ENCODE measurements around the gene WNT2B. TPM values are rescaled to one million over a fixed set of nuclear protein-coding genes. Genes with fewer than 3 reads are reported as not detected.

Gene WNT2B
- total RNA-seq, 1 donor = 2.2 TPM

- H3K4me1 ChIP-seq (ENCODE audit: insufficient read depth, low read length) = no peaks in the 10 kb centered on the region
- no peaks in the 10 kb centered on the region for H4K20me1 ChIP-seq (ENCODE audit: insufficient read depth, low read length)
- no peaks in the 10 kb centered on the region for H3K27me3 ChIP-seq (ENCODE audit: insufficient read depth, low read length)
- H3K79me2 ChIP-seq (ENCODE audit: insufficient read depth, low read length) = no peaks in the 10 kb centered on the region
- H3K4me2 ChIP-seq (ENCODE audit: insufficient read depth, low read length) = no peak overlapping the region
- no peak overlapping the region for H3K27ac ChIP-seq (ENCODE audit: low read depth, low read length)
- TF ChIP-seq, protein P1, sequence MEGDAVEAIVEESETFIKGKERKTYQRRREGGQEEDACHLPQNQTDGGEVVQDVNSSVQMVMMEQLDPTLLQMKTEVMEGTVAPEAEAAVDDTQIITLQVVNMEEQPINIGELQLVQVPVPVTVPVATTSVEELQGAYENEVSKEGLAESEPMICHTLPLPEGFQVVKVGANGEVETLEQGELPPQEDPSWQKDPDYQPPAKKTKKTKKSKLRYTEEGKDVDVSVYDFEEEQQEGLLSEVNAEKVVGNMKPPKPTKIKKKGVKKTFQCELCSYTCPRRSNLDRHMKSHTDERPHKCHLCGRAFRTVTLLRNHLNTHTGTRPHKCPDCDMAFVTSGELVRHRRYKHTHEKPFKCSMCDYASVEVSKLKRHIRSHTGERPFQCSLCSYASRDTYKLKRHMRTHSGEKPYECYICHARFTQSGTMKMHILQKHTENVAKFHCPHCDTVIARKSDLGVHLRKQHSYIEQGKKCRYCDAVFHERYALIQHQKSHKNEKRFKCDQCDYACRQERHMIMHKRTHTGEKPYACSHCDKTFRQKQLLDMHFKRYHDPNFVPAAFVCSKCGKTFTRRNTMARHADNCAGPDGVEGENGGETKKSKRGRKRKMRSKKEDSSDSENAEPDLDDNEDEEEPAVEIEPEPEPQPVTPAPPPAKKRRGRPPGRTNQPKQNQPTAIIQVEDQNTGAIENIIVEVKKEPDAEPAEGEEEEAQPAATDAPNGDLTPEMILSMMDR (IDR thresholded peaks at IDR 0.05; ENCODE audit: extremely low read depth, low read depth, low read length) = no peak
- H2AFZ ChIP-seq (ENCODE audit: low read length) = no peak overlapping the region
- peaks cover 14% of the 10 kb centered on the region for H3K36me3 ChIP-seq (ENCODE audit: insufficient read depth, low read length)
- H3K4me3 ChIP-seq (ENCODE audit: insufficient read depth, low read length) = no peak overlapping the region
- no peak for DNase-seq (ENCODE audit: insufficient read length, low spot score, missing footprints)
- no peaks in the 10 kb centered on the region for H3K9me3 ChIP-seq (ENCODE audit: low read depth, low read length)
Observed at GRCh38 chr1:112565800-112566199, 57.0 kb downstream of the WNT2B start.

DNA sequence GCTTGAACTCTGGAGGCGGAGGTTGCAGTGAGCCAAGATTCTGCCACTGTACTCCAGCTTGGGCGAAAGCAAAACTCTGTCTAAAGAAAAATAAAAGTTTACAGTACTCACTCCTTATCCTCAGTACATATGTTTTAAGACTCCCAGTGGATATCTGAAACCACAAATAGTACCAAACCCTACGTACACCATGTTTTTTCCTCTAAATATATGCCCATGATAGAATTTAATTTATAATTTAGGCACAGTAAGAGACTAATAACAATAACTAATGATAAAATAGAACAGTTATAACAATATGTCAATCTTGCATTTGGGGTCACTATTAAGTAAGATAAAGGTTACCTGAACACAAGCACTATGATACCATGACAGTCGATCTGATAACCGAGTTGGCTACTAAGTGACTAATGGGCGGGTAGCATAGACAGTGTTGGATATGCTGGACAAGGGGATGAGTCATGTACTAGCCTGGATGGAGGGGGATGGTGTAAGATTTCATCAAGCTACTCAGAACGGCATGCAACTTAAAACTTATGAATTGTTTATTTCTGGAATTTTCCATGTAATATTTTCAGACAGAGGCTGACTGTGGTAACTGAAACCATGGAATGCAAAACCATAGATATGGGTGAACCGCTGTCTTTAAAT, 66.5 kb downstream of the WNT2B start:
- H3K36me3 ChIP-seq (ENCODE audit: insufficient read depth, low read length) = peaks cover 30% of the 10 kb centered on the region
- no peaks in the 10 kb centered on the region for H3K79me2 ChIP-seq (ENCODE audit: insufficient read depth, low read length)
- H3K4me3 ChIP-seq (ENCODE audit: insufficient read depth, low read length) = no peak overlapping the region
- H4K20me1 ChIP-seq (ENCODE audit: insufficient read depth, low read length) = no peaks in the 10 kb centered on the region
- peak overlapping the region; percentile 56 for H3K27ac ChIP-seq (ENCODE audit: low read depth, low read length)
- TF ChIP-seq, protein P1 (IDR thresholded peaks at IDR 0.05; ENCODE audit: extremely low read depth, low read depth, low read length) = no peak
- H3K9me3 ChIP-seq (ENCODE audit: low read depth, low read length) = no peaks in the 10 kb centered on the region
- peak; percentile 47 for DNase-seq (ENCODE audit: insufficient read length, low spot score, missing footprints)
- no peak overlapping the region for H2AFZ ChIP-seq (ENCODE audit: low read length)
- peak overlapping the region; percentile 8 for H3K4me2 ChIP-seq (ENCODE audit: insufficient read depth, low read length)
- peaks cover 14% of the 10 kb centered on the region for H3K4me1 ChIP-seq (ENCODE audit: insufficient read depth, low read length)
- H3K27me3 ChIP-seq (ENCODE audit: insufficient read depth, low read length) = no peaks in the 10 kb centered on the region

DNA sequence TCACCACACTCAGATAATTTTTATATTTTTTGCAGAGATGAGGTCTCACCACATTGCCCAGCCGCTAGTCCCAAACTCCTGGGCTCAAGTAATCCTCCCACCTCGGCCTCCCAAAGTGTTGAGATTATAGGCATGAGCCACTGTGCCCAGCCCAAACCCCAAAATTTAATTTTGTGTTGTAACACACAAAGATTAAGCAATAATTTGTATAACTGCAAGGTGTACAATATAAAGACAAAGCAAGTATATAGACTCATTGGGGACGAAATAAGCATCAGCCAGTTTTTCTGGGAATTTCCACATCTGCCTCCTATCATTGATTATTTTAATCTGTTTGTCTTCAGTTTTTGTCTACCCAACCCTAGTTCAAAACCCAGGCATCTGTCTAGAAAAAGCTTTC, 67.5 kb downstream of the WNT2B start:
- Histone ChIP-seq H3K79me2 (ENCODE audit: insufficient read depth, low read length) (no peaks in the 10 kb centered on the region), H3K27ac (ENCODE audit: low read depth, low read length) (peak overlapping the region; percentile 56), H3K9me3 (ENCODE audit: low read depth, low read length) (no peaks in the 10 kb centered on the region), H3K4me1 (ENCODE audit: insufficient read depth, low read length) (peaks cover 14% of the 10 kb centered on the region), H3K36me3 (ENCODE audit: insufficient read depth, low read length) (peaks cover 30% of the 10 kb centered on the region), H2AFZ (ENCODE audit: low read length) (no peak overlapping the region), H3K4me3 (ENCODE audit: insufficient read depth, low read length) (no peak overlapping the region), H4K20me1 (ENCODE audit: insufficient read depth, low read length) (no peaks in the 10 kb centered on the region), H3K27me3 (ENCODE audit: insufficient read depth, low read length) (no peaks in the 10 kb centered on the region), H3K4me2 (ENCODE audit: insufficient read depth, low read length) (no peak overlapping the region)
- TF ChIP-seq, protein P1 (IDR thresholded peaks at IDR 0.05; ENCODE audit: extremely low read depth, low read depth, low read length) = no peak
- DNase-seq (ENCODE audit: insufficient read length, low spot score, missing footprints) = no peak

Other genes starting within 250 kb of the WNT2B start
- 29.5 and 32.2 TPM in 2 replicates for gene CTTNBP2NL, start 112.8 kb upstream of the WNT2B start, total RNA-seq
- 18.5 and 26.8 TPM in 2 replicates for gene ST7L, start 110.2 kb downstream of the WNT2B start, total RNA-seq
- gene CAPZA1, start 110.9 kb downstream of the WNT2B start, total RNA-seq = 159 and 180 TPM in 2 replicates
- gene MOV10, start 165.7 kb downstream of the WNT2B start, total RNA-seq = 35.1 and 38.7 TPM in 2 replicates
- gene RHOC, start 198.2 kb downstream of the WNT2B start, total RNA-seq = 276 and 325 TPM in 2 replicates
- gene PPM1J, start 206.4 kb downstream of the WNT2B start, total RNA-seq = 0.59 and 1.1 TPM in 2 replicates

All from osteoblast (primary cell).